GM23338 (cell line): Measurements from ENCODE around the gene GTF3C5. TPM values are rescaled to one million over a fixed set of nuclear protein-coding genes. Genes with fewer than 3 reads are reported as not detected.
"Not testable (repeated sequence)": the region's sequence is repeated elsewhere in the genome, so short reads cannot be mapped to it uniquely, and the experiment has no call there.

Source experiments
- ATAC-seq: fragments of 200-7000 bp; cut with Tn5 transposase; 3 replicates; pipeline ENCODE4 v1.9.1; 2020
- DNase-seq: peaks from one replicate; pipeline ENCODE4 v3.0.0-alpha.2; 2015; ENCODE audit warnings: low spot score
- H2AFZ ChIP-seq: fragments of 200-600 bp; sonication (generic); 2 replicates; pipeline ENCODE4 v1.8.0; 2016; ENCODE audit warnings: antibody characterized with exemption, mild to moderate bottlenecking, moderate library complexity
- H3F3A ChIP-seq: fragments of 200-600 bp; sonication (generic); replicated peaks from 2 replicates; pipeline ENCODE4 v1.8.0; 2017; ENCODE audit warnings: antibody characterized with exemption, mixed run types, low read depth
- H3K27ac ChIP-seq: fragments of 200-600 bp; sonication (generic); 2 replicates; pipeline ENCODE4 v1.6.1; 2016; ENCODE audit warnings: low read depth
- H3K27me3 ChIP-seq: fragments of 200-600 bp; sonication (generic); 2 replicates; pipeline ENCODE4 v1.8.0; 2016; ENCODE audit warnings: mild to moderate bottlenecking, mixed run types, moderate library complexity; ENCODE audit not compliant: insufficient read depth
- H3K36me3 ChIP-seq: fragments of 200-600 bp; sonication (generic); 2 replicates; pipeline ENCODE4 v1.8.0; 2016; ENCODE audit warnings: mild to moderate bottlenecking; ENCODE audit not compliant: insufficient read depth
- H3K4me1 ChIP-seq: fragments of 200-600 bp; sonication (generic); 2 replicates; pipeline ENCODE4 v1.8.0; 2016; ENCODE audit warnings: mild to moderate bottlenecking, moderate library complexity; ENCODE audit not compliant: insufficient read depth
- H3K4me2 ChIP-seq: fragments of 200-600 bp; sonication (generic); 2 replicates; pipeline ENCODE4 v1.7.1; 2017; ENCODE audit warnings: mixed run types
- H3K4me3 ChIP-seq: fragments of 200-600 bp; sonication (generic); 2 replicates; pipeline ENCODE4 v1.6.1; 2016; ENCODE audit warnings: mixed run types
- H3K79me2 ChIP-seq: fragments of 200-600 bp; sonication (generic); replicated peaks from 2 replicates; pipeline ENCODE4 v1.8.0; 2017; ENCODE audit warnings: mild to moderate bottlenecking; ENCODE audit not compliant: insufficient read depth
- H3K9me2 ChIP-seq: fragments of 200-600 bp; sonication (generic); 2 replicates; pipeline ENCODE4 v1.8.0; 2017; ENCODE audit not compliant: insufficient read depth
- H4K20me1 ChIP-seq: fragments of 200-600 bp; sonication (generic); replicated peaks from 2 replicates; pipeline ENCODE4 v1.8.0; 2017; ENCODE audit warnings: mild to moderate bottlenecking; ENCODE audit not compliant: insufficient read depth
- H3K27ac Mint-ChIP-seq: 2 replicates; pipeline ENCODE4 v1.8.0; 2020; ENCODE audit warnings: inconsistent platforms, mild to moderate bottlenecking, moderate library complexity, mixed read lengths
- H3K27me3 Mint-ChIP-seq: 3 replicates; pipeline ENCODE4 v1.8.0; 2022; ENCODE audit warnings: low read depth, mild to moderate bottlenecking, moderate library complexity, mixed read lengths, inconsistent platforms; ENCODE audit not compliant: insufficient read depth, poor library complexity
- H3K36me3 Mint-ChIP-seq: 3 replicates; pipeline ENCODE4 v1.8.0; 2021; ENCODE audit warnings: low read depth, mild to moderate bottlenecking, inconsistent platforms, moderate library complexity, mixed read lengths
- H3K4me1 Mint-ChIP-seq: 3 replicates; pipeline ENCODE4 v1.8.0; 2020; ENCODE audit warnings: mild to moderate bottlenecking, inconsistent platforms, mixed read lengths
- H3K4me3 Mint-ChIP-seq: 3 replicates; pipeline ENCODE4 v1.8.0; 2021; ENCODE audit warnings: moderate library complexity, mild to moderate bottlenecking, inconsistent platforms, mixed read lengths
- H3K9me3 Mint-ChIP-seq: 3 replicates; pipeline ENCODE4 v1.8.0; 2020; ENCODE audit warnings: moderate library complexity, mild to moderate bottlenecking, inconsistent platforms, mixed read lengths
- EZH2 ChIP-seq: fragments of 200-600 bp; sonication (generic); IDR thresholded peaks from one replicate; pipeline ENCODE4 v1.8.0; 2017; ENCODE audit warnings: antibody characterized with exemption, mild to moderate bottlenecking, low read depth; ENCODE audit not compliant: unreplicated experiment
- EZH2phosphoT487 ChIP-seq: fragments of 200-600 bp; sonication (generic); IDR thresholded peaks from one replicate; pipeline ENCODE4 v1.8.1; 2018; ENCODE audit warnings: antibody characterized with exemption; ENCODE audit not compliant: unreplicated experiment
- JUNB ChIP-seq: IDR thresholded peaks from one replicate; pipeline ENCODE4 v1.6.1; 2016; ENCODE audit warnings: antibody characterized with exemption; ENCODE audit not compliant: unreplicated experiment
- NANOG ChIP-seq: IDR thresholded peaks from 2 replicates; pipeline ENCODE4 v1.6.1; 2016; ENCODE audit warnings: antibody characterized with exemption, borderline replicate concordance
- STAT1 ChIP-seq: IDR thresholded peaks from one replicate; pipeline ENCODE4 v1.6.1; 2016; ENCODE audit warnings: antibody characterized with exemption; ENCODE audit not compliant: unreplicated experiment
- ZNF114 ChIP-seq: fragments of 250-450 bp; sonication (Bioruptor Pico); IDR thresholded peaks from 2 replicates; pipeline ENCODE4 v1.5.0; 2020; ENCODE audit warnings: mild to moderate bottlenecking, moderate library complexity
- polyA plus RNA-seq: library from polyadenylated mRNA; unstranded; fragments of >200 nt; fragmentation: Nextera tagmentation; extraction: Ambion mirVana; gene quantifications from 2 replicates; pipeline ENCODE4 v1.2.1, GENCODE V29; 2016
- total RNA-seq: library from RNA; depleted of rRNA; stranded (reverse); fragments of >200 nt; shearing (Covaris generic); gene quantifications from 2 replicates; pipeline ENCODE4 v1.2.3, GENCODE V29; 2014
- TF ChIP-seq, protein P1 (sequence below): IDR thresholded peaks from one replicate; pipeline ENCODE4 v1.6.1; 2018; ENCODE audit warnings: antibody characterized with exemption; ENCODE audit not compliant: unreplicated experiment

Gene GTF3C5
- total and polyA plus RNA-seq, 2 experiments from 2014 or later, result 46.0 to 78.8 TPM

- no peaks in the 10 kb centered on the region for H3K36me3 Mint-ChIP-seq
- H3K4me1 Mint-ChIP-seq, result no peaks in the 10 kb centered on the region
- no peak for DNase-seq
- H4K20me1 ChIP-seq, result no peaks in the 10 kb centered on the region
- no peaks in the 10 kb centered on the region; the same call in 2 of the 3 replicates for H3K9me3 Mint-ChIP-seq
- H2AFZ ChIP-seq, result no peak overlapping the region
- no peak for ATAC-seq
- no peak overlapping the region for H3K4me2 ChIP-seq
- H3K27me3 ChIP-seq, result no peaks in the 10 kb centered on the region
- TF ChIP-seq ZNF114 (no peak), EZH2phosphoT487 (no peak), JUNB (no peak), EZH2 (no peak), STAT1 (no peak)
- H3K9me2 ChIP-seq, result no peaks in the 10 kb centered on the region
- no peak overlapping the region for H3K27ac ChIP-seq
- H3F3A ChIP-seq, result no peaks in the 10 kb centered on the region
- H3K4me3 Mint-ChIP-seq, result no peak overlapping the region
- H3K79me2 ChIP-seq, result no peaks in the 10 kb centered on the region
- H3K4me1 ChIP-seq, result no peaks in the 10 kb centered on the region
- H3K27me3 Mint-ChIP-seq, result no peaks in the 10 kb centered on the region
- H3K27ac Mint-ChIP-seq, result no peak overlapping the region
- no peaks in the 10 kb centered on the region for H3K36me3 ChIP-seq
- no peak overlapping the region for H3K4me3 ChIP-seq
These were observed 59.4 kb downstream of the GTF3C5 start for GRCh38 chr9:133090187-133090586.

GRCh38 chr9:133090752-133091385 lies 60.1 kb downstream of the GTF3C5 start:
- H3K9me2 ChIP-seq, result no peaks in the 10 kb centered on the region
- Mint-ChIP-seq H3K9me3 (peaks cover 6% of the 10 kb centered on the region; the same call in 1 of the 3 replicates), H3K27me3 (no peaks in the 10 kb centered on the region), H3K4me1 (no peaks in the 10 kb centered on the region), H3K4me3 (no peak overlapping the region), H3K36me3 (peaks cover under 1% of the 10 kb centered on the region; the same call in 1 of the 3 replicates), H3K27ac (no peak overlapping the region)
- TF ChIP-seq JUNB (no peak), NANOG (no peak)
- TF ChIP-seq, protein P1, sequence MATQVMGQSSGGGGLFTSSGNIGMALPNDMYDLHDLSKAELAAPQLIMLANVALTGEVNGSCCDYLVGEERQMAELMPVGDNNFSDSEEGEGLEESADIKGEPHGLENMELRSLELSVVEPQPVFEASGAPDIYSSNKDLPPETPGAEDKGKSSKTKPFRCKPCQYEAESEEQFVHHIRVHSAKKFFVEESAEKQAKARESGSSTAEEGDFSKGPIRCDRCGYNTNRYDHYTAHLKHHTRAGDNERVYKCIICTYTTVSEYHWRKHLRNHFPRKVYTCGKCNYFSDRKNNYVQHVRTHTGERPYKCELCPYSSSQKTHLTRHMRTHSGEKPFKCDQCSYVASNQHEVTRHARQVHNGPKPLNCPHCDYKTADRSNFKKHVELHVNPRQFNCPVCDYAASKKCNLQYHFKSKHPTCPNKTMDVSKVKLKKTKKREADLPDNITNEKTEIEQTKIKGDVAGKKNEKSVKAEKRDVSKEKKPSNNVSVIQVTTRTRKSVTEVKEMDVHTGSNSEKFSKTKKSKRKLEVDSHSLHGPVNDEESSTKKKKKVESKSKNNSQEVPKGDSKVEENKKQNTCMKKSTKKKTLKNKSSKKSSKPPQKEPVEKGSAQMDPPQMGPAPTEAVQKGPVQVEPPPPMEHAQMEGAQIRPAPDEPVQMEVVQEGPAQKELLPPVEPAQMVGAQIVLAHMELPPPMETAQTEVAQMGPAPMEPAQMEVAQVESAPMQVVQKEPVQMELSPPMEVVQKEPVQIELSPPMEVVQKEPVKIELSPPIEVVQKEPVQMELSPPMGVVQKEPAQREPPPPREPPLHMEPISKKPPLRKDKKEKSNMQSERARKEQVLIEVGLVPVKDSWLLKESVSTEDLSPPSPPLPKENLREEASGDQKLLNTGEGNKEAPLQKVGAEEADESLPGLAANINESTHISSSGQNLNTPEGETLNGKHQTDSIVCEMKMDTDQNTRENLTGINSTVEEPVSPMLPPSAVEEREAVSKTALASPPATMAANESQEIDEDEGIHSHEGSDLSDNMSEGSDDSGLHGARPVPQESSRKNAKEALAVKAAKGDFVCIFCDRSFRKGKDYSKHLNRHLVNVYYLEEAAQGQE, result no peak
- no peaks in the 10 kb centered on the region for H3F3A ChIP-seq
- no peaks in the 10 kb centered on the region for H3K27me3 ChIP-seq
- ATAC-seq, result no peak
- H3K4me3 ChIP-seq, result no peak overlapping the region
- no peak overlapping the region for H2AFZ ChIP-seq
- no peaks in the 10 kb centered on the region for H4K20me1 ChIP-seq
- H3K36me3 ChIP-seq, result no peaks in the 10 kb centered on the region
- H3K79me2 ChIP-seq, result no peaks in the 10 kb centered on the region
- H3K4me2 ChIP-seq, result no peak overlapping the region
- H3K4me1 ChIP-seq, result no peaks in the 10 kb centered on the region
- no peak overlapping the region for H3K27ac ChIP-seq
- no peak for DNase-seq

- H3F3A ChIP-seq, H3K27me3 ChIP-seq, ATAC-seq, H3K79me2 ChIP-seq, H3K4me1 ChIP-seq, H3K9me2 ChIP-seq, H2AFZ ChIP-seq, H3K36me3 ChIP-seq, H3K27ac Mint-ChIP-seq, H3K4me1 Mint-ChIP-seq, H3K4me3 Mint-ChIP-seq, DNase-seq, H3K27ac ChIP-seq, H3K4me2 ChIP-seq, H4K20me1 ChIP-seq, H3K27me3 Mint-ChIP-seq, H3K4me3 ChIP-seq: not testable (repeated sequence)
- peaks cover 15% of the 10 kb centered on the region; the same call in 2 of the 3 replicates for H3K9me3 Mint-ChIP-seq
- peaks cover 31% of the 10 kb centered on the region for H3K36me3 Mint-ChIP-seq
These were observed 63.6 kb downstream of the GTF3C5 start for GRCh38 chr9:133094351-133094750.
